ENCODE results near the gene C11orf68.
A peak's percentile ranks its signal among the peaks of the same experiment; 100 is the strongest.

The C11orf68 gene

DNA sequence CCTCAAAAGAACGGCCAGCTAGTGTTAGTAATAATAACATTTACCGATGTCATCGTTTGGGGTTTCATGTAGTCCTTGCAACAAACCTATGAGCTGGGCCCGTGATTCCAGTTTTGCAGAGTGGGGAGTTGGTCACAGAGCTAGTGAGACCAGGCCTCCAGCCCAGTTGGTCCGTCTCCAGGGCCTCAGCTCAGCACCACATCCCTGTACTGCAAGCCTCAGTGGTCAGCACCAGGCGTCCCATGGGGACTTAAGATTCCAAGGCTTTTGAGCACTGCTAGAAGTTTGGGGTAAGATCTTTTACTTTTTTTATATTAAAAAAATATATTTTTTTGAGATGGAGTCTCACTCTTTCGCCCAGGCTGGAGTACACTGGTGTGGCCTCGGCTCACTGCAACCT is 25.3 kb upstream of the C11orf68 start:
- no peak for DNase-seq (ENCODE audit: low read depth)

DNA sequence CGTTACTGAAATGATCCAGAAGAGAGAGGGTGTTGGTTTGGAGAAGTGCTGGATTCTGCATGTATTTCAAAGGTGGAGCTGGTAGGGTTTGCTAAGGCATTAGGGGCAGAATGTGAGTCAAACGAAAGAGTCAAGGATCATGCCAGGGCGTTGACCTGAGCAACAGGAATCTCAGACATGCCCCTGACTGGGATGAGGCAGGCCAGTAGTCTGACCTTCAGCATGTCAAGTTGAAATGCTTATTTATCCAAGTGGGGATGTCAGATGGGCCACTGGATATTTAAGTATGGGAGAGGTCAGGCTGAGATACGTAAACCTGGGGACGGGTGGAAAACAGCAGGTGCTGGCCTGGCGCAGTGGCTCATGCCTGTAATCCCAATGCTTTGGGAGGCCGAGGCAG is 23.7 kb upstream of the C11orf68 start:
- DNase-seq (ENCODE audit: low read depth), result no peak

DNA sequence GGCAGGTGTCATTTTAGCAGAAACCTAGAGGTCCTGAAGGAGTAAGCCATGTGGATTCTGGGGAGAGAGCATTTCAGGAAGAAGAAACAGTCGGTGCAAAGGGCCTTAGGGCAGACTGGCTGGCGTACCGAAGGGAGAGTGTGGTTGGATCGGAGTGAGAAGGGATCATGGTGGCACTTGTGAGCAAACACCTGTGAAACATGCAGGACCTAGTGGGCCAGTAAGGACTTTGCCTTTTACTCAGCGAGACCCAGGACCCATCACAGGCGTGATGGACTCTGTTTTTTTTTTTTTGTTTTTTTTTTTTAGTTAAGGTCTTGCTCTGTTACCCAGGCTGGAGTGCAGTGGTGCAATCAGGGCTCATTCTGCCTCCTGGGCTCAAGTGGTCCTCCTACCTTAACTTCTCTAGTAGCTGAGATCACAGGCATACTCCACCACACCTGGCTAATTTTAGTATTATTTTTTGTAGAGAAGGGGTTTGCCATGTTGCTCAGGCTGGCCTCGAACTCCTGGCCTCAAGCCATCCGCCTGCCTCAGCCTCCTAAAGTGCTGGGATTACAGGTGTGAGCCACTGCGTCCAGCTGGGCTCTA is 23.0 kb upstream of the C11orf68 start:
- no peak for DNase-seq (ENCODE audit: low read depth)

DNA sequence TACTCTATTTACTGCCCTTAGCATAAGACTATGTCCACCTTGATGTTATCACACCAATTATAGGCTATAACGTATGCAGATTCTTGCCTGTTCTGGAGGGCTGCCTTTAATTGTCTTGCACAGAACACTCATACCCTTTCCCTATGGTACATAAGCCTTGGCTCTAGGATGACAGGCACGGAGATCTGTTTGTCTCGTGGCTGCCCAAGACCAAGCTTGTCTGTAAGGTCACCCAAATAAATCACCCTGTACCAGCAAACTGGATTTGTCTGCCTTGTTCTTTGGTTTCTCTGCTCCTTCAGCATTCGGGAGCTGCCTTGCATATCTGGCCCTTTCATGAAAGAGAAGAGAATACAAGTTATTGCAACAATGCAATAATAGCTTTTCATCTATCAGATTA is 18.9 kb upstream of the C11orf68 start:
- no peak for DNase-seq (ENCODE audit: low read depth)

DNA sequence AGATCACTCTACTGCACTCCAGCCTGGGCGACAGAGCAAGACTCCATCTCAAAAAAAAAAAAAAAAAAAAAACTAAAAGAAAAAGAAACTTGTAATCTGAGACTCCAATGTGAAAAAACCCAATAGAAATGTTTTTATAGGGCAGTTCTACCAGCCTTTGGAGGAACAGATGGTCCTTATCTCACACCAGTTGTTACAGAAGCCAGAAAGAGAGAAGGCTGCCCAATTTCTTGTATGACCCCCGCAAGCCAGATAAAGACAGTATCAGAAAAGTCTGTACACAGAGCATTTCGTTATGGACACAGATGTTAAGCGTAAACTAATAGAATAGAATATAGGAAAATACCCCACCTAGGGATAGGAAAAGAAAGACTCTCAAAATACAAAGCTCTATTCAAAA is 15.2 kb upstream of the C11orf68 start:
- DNase-seq (ENCODE audit: low read depth), result no peak

DNA sequence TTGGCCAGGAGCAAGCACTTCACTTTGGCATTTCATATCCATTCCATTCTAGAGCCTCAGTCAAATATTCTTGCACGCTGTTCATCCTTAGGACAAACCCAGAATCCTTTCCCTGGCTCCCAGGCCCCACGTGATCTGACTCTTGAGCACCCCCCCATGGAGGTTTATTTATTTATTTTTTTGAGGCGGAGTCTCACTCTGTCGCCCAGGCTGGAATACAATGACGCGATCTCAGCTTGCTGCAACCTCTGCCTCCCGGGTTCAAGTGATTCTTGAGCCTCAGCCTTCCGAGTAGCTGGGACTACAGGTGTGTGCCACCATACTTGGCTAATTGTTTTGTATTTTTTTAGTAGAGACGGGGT is 13.7 kb upstream of the C11orf68 start:
- DNase-seq (ENCODE audit: low read depth), result no peak

DNA sequence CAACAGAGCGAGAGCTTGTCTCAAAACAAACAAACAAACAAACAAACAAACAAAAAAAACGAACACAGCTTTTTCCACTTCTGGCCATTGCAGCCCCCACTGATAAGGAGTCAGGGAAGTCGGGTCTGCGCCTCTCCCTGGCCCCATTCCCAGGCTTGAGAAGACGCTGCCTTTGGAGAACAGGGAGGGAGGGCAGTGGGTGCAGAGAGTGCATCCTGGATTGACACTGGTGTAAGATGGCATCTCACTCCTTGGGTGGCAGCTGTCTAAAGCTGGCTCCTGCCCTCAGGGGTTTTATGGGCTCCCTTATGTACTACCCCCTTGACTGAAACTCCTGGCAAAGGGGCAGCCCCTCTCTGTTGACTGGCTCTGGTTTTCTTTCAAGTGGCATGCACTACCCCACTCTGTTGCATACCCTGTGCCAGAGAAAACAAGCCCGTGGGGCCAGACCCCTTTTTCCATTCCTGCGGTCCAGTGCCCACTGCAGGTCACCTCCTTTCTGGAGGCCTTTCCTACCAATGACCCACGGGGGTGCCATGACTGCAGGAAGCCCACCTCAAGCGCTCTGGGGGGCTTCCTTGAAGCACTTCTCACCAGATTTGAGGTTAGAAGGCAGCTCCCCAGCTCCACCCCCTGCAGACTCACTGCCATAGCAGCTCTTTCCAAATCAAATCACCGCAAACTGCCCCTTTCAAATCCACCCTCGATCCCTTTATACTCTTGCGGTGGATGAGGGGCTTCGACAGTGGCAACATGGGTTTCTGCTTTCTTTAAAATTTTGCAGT is 13.1 kb upstream of the C11orf68 start:
- DNase-seq (ENCODE audit: low read depth), result no peak

DNA sequence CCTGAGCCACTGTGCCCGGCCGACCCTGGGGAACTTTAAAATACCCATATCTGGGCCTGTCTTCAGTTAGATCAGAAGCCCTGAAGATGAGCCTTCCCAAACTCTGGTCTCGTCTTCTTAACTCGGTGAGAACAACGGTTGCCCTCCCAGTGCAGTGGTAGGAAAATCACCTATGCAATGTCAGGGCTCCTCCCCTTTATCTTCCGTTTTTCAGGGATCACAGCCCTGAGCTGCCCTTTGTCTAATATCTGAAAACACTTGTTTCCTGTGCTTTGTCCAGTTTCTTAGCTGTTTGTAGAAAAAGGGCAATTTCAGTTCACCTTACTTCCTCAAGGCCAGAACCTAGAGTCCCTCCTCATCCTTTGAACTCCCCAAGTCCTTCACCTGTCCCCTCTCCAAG is 9.8 kb upstream of the C11orf68 start:
- no peak for DNase-seq (ENCODE audit: low read depth)

DNA sequence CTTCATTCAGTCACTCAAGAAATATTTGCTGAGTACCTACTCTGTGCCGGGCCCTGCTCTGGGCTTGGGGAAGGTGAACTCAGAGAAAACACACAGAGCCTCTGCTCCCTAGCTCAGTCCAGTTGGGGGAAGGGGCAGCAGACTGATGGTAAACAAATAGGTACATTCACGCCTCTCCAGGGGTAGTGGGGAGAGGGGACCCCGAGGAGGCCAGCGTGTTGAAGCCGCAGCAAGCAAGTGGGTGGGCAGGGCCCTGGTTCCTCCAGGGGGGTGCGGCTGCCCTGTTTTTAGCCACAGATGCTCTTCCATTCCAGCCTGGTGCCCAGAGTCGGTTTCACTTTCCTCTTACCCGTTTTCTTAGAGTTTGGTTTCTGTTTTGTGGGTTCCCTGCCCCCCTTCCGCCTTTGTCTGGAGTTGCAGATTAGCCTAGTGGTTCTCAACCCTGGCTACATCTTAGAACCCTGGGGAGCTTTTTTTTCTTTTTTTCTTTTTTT is 9.1 kb upstream of the C11orf68 start:
- DNase-seq (ENCODE audit: low read depth), result peak; percentile 59

DNA sequence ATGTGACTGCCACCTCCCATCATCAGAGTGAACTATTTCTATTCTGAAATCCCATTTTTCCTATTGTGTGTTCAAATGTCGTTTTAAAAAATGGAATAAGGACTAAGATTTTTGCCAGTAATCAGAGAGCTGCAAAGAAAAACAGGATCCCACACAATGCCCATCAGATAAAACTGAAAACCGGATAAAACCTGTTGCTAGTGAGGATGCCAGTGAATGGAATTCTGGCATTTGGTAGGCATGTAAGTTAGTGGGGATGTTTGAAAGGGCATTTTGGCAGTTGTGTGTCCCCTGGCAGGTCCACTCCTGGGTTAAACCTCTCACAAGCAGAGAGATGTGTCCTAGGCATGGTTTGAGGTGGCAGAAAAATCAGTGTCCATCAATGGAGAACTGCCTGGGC is 6.5 kb upstream of the C11orf68 start:
- no peak for DNase-seq (ENCODE audit: low read depth)

DNA sequence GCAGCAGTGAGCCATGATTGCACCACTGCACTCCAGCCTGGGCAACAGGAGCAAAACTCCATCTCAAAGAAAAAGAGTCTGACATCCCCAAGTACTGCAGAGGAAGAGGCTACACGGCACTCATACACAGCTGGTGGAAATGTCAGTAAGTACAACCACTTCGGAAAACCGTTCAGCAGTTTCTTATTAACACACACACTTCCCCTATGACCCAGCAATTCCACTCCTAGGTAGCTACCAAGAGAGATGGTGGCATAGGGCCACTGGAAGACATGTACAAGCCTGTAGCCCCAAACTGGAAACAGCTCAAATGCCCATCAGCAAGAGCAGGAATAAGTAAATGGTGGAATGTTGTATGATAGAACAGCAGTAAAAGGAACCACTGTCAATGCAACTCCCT is 3.7 kb upstream of the C11orf68 start:
- no peak for DNase-seq (ENCODE audit: low read depth)

DNA sequence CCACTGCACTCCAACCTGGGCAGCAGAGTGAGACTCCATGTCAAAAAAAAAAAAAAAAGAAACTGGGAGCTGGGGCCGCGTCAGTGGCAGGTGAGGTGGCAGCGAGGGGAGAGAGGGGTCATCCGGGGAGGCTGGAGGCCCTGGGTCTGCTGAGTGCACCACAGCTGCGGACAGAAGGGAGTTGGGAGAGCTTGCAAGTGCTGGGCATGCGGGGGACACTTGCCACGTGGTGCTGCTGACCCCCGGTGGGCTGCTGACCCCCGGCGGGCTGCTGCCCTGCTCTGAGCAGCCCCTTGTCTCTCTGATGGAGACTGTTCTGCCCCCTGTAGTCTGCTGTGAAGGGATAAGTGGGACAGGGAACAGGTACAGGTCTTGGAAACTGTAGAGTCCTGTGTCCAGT is 3.0 kb upstream of the C11orf68 start:
- DNase-seq (ENCODE audit: low read depth), result no peak

DNA sequence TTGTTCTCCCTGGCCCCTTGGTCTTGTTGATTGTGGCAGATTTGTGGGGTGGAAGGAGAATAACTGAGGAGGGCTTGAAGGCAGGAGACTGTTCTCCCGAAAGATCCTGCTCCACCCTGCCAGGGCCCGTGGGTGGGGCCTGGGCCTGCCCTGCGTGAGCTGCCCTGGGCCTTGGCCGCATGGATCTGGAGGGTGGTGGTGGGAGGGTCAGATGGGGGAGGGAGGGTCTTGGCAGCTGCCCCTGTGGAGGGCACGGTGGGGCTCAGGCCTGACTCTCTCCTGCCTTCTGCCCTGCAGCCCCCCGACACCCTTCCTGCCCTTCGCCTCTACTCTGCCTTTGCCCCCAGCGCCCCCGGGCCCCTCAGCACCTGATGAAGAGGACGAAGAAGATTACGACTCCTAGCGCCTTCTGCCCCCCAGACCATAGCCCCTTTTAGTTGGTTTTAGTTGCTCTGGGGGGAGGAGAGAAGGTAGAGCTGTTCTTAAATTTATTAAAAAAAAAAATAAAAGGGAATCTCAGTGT is 2.2 kb upstream of the C11orf68 start:
- DNase-seq (ENCODE audit: low read depth), result no peak

DNA sequence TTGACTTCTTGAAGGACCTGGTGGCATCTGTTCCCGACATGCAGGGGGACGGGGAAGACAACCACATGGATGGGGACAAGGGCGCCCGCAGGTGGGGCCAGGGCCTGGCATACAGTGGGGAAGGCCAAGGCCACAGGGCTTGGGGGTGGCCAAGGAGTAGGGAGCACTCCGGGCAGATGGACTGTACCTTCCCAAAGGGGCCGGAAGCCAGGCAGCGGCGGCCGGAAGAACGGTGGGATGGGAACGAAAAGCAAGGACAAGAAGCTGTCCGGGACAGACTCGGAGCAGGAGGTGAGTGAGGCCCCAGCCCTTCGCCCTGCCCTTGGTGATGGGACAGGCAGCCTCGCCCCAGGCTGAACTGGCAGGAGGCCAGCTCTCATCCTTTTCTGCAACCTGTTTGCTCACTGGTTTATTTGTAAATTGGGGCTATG is 1.5 kb upstream of the C11orf68 start:
- no peak for DNase-seq (ENCODE audit: low read depth)

DNA sequence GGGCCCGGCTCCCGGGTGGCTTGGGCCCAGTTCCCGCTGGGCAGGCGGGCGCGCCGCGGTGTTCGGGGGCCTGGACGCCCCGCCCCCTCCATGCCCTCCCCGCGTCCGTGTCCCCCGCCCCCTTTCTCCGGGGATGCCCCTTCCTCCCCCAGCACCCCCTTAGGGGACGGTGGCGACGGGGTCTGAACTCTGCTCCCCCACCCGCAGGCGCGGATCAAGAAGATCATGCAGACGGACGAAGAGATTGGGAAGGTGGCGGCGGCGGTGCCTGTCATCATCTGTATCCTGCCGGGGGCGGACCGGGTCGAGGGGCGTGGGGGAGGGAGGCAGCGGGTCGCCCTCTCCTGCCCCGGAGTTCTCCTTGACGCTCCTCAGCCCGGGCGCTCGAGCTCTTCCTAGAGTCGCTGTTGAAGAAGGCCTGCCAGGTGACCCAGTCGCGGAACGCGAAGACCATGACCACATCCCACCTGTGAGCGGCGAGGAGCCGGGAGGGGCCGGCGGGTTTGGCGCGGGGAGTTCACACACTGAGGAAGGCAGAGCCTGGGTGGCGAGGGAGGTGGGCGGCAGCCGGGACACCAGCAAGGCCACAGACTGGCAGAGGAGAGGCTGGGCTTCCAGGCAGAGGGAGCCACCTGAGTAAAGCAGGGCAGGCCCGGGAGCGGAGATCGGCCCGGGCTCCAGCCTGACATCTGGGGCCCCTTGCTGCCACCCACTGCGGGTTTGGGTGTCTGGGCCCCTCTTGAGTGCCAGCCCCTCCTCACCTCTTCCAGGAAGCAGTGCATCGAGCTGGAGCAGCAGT is 910 bp upstream of the C11orf68 start:
- peak; percentile 54 for DNase-seq (ENCODE audit: low read depth)

DNA sequence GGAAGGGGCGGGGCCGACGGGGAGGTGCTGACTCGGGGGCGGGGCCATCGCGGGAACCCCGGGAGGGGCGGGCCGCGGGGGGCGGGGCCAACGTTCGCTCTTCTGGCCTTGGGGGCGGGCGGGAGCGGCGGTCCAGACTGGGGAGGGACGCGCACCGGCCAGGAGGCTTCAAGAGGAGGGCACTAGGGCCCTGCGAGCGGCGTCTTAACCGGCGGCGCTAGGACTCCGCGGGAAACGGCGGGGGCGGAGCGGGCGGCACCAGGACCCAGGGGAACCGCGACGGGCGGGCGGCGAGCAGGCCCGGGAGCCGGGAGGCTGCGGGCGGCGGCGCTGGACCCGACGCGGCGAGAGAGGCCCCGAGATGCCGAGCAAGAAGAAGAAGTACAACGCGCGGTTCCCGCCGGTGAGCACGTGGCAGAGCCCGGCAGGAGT is 295 bp upstream of the C11orf68 start, which contains the start of gene DRAP1:
TSS of gene DRAP1 (plus strand) at position 286 of the 432 bp plus-strand sequence. CDS start at position 362, 76 bp downstream.
- peak; percentile 98 for DNase-seq (ENCODE audit: low read depth)

DNA sequence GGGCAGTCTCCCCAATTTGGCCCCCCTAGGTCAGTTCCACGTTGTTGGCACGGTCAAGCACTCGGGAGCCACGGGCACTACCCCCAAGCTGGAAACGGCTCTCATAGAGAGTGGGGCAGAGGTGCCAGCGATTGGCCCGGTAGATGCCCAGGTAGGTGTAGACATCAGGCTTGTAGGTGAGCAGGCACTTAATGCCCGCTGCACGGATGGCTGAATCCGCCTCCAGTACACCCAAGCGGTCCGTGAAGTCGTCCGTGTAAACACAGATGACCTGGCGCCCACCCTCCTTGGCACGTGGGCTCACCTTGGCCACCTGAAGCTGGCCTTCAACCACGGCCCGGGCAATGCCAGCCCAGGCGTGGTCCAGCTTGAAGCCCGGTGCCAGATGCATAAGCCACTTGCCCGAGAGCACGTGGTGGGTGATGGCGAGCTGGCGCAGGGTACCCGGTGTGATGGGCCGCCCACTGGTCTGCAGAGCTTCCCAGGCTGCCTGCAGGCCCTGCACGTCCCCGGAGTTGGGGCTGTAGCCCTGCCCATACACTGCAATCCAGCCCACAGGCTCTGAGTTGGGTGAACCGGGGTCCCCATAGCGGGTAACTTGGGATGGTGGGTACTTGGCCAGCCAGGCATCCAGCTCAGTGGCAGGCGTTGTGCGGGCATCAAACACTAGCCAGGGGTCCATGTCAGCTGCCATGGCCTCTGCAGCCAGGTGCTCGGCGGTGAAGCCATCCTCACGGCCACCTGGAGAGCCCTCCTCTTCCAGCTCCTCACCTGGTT is 1.2 kb downstream of the C11orf68 start:
- DNase-seq (ENCODE audit: low read depth), result no peak

DNA sequence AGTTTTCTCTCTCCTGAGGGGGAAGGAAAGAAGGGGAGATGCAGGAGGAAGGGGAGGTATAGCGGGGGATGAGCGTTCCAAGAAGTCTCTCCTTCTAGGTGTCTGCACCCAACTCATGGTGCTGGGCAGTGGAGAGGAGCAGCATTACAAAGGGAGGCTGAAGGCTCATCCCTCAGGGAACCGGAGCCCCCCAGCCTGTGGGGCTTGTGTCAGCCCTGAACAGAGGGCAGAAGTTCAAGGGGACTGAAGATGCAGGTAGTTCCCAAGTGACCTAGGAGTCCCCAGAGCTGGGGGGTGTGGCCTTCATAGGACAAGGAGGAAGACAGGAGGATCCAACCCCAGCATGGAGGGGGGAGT is 1.8 kb downstream of the C11orf68 start:
- DNase-seq (ENCODE audit: low read depth), result no peak

DNA sequence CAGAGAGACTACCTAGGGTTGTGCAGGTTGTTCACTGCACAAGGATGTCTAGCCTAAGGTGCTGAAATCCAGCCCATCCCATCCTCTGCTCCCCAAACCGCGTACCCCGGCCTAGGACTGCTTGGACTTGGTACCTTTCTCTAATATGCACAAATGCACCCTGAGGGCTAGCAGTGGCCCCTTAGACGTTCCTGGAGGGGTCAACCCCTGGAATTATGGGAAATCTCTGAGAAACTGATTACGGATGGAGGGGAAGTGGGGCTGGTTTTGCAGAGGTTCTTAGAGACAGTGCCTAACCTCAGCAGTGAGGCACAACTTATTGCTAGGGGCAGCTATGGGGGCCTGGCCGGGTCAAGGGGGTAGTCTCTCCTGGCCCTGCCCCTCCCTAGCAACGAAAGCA is 2.5 kb downstream of the C11orf68 start:
- DNase-seq (ENCODE audit: low read depth), result no peak

DNA sequence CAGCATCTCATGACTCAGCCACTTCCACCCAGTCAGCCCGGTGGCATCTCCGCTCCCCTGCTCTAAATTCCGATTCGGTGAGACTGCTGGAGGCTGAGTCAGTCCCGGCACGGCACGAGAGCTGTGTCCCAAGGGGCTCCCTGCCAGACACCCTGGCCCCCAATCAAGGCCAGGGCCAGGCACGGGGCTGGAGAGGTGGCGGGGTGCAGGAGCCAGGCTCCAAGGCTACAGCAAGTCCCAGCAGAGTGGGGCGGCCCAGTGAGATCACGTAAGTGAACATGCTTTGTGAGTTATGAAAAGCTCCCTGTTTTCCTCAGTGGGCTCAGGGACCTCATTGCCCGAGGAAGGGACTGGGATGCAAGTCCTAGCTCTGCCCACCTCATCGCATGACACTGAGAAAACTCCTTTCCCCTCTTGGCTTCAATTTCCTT is 3.0 kb downstream of the C11orf68 start:
- no peak for DNase-seq (ENCODE audit: low read depth)

DNA sequence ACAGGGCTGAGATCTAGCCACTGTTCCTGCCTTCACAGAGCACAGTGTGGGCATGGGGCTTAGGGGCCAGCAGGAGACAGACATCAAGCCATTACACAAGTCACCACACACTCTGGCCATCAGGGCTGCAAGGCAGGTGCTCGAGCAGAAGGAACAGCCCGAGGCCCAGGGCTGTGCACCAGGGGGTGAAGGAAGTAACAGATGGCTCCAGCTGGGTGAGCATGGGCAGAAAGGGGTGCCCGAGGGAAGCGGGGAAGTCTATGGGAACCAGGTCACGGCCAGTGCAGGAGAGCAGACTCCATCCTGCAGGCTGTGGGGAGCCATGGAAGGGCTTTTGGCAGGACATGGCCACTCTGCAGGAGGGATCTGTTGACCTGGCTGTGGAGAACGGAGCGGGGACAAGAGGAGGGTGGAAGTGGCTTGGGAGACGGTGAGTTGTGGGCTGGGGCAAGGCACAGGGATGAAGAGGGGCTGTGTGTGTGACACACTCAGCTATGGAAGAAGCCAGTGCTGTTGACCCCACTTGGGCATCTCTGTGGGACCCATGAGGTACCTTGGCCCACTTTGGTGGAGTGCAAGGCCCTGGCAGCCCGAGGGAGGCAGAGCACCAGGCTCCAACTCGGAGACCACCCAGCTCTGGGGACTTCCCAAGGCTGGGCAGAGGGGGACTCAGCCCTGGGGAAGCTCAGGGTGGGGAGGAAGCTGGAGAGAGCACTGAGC is 3.6 kb downstream of the C11orf68 start:
- no peak for DNase-seq (ENCODE audit: low read depth)
